ENCODE data around the gene SUGCT. TPM values are rescaled to one million over a fixed set of nuclear protein-coding genes. Genes with fewer than 3 reads are reported as not detected.

The SUGCT gene
- total RNA-seq, 1 donor from 2014 or later = 4.4 TPM

DNA sequence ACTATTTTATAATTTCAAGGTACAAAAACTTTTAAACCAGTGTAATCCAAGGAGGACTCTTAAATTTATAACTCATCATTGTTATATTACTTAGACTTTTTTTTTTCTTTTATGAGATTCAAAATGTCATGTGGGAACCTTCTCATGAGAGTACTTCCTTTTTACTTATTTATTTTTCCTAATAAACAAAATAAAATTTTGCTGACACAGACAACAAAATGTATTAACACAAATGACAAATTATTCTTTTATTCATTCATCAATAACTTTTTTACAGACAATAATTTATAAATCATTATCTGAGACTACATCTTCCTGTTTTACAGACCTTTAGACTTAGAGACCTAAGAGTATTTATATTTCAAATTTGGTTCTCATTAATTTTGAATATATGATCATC is 706.2 kb downstream of the SUGCT start:
- H3K4me3 ChIP-seq (ENCODE audit: low read depth, low read length) = no peak overlapping the region
- TF ChIP-seq CTCF (conservative IDR thresholded peaks at IDR 0.05; ENCODE audit: low read depth, low read length) = no peak
- DNase-seq (ENCODE audit: low read depth) = no peak

GRCh38 chr7:40842641-40843040 is 707.8 kb downstream of the SUGCT start:
- no peak for DNase-seq (ENCODE audit: low read depth)
- TF ChIP-seq CTCF (conservative IDR thresholded peaks at IDR 0.05; ENCODE audit: low read depth, low read length) = no peak
- H3K4me3 ChIP-seq (ENCODE audit: low read depth, low read length) = no peak overlapping the region

DNA sequence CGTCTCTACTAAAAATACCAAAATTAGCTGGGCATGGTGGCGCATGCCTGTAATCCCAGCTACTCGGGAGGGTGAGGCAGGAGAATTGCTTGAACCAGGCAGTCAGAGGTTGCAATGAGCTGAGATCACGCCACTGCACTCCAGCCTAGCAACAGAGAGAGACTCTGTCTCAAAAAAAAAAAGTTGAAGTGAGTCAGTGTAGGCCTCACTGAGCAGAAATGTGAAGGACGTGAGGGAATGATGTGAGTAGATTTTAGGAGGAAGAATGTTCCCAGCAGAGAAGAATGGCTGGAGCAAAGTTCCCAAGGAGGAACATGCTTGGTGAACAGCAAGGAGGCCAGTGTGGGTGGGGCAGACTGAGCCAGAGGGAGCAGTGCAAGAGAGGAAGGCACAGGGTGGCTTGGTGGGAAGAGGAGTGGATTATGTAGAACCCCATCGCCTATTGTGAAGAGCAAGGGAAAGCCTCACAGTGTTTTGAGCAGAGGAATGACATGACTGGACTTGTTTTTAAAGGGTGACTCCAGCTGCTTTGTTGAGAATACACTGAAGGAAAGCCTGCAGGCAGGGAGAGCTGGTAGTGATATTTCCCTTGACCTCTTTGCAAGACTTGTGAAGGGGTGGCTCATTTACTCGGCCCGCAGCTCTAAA is 708.7 kb downstream of the SUGCT start:
- TF ChIP-seq CTCF (conservative IDR thresholded peaks at IDR 0.05; ENCODE audit: low read depth, low read length) = no peak
- peak; percentile 76 for DNase-seq (ENCODE audit: low read depth)
- H3K4me3 ChIP-seq (ENCODE audit: low read depth, low read length) = no peak overlapping the region

DNA sequence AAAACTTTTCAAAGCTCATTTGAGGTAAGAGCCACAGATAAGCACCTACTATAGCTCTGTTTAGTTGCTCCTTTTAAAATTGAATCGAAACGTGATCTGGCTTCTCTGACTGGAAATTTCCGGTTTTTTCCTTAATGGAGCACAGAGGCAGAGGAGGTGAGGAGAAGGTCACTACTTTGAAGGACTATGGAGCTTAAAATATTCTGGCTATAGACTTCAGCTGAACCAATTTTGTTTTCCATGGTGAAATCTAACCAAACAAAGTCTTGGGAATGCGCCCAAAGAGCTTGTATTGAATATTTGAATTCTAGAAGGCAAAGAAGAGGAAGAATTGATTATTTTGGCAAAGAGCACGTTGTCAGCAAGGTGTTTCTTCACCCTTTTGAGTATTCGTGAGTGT is 711.1 kb downstream of the SUGCT start:
- H3K4me3 ChIP-seq (ENCODE audit: low read depth, low read length) = no peak overlapping the region
- no peak for DNase-seq (ENCODE audit: low read depth)
- no peak for TF ChIP-seq CTCF (conservative IDR thresholded peaks at IDR 0.05; ENCODE audit: low read depth, low read length)

GRCh38 chr7:40847921-40848320 is 713.1 kb downstream of the SUGCT start:
- TF ChIP-seq CTCF (conservative IDR thresholded peaks at IDR 0.05; ENCODE audit: low read depth, low read length) = no peak
- DNase-seq (ENCODE audit: low read depth) = no peak
- H3K4me3 ChIP-seq (ENCODE audit: low read depth, low read length) = no peak overlapping the region

- no peak overlapping the region for H3K4me3 ChIP-seq (ENCODE audit: low read depth, low read length)
- DNase-seq (ENCODE audit: low read depth) = no peak
- TF ChIP-seq CTCF (conservative IDR thresholded peaks at IDR 0.05; ENCODE audit: low read depth, low read length) = no peak
Measured at GRCh38 chr7:40848541-40849221, 713.9 kb downstream of the SUGCT start.

- DNase-seq (ENCODE audit: low read depth) = no peak
- TF ChIP-seq CTCF (conservative IDR thresholded peaks at IDR 0.05; ENCODE audit: low read depth, low read length) = no peak
- no peak overlapping the region for H3K4me3 ChIP-seq (ENCODE audit: low read depth, low read length)
Measured at GRCh38 chr7:40850017-40850416, 715.2 kb downstream of the SUGCT start.
